Gastroesophageal sphincter (tissue), 3 donors: ENCODE data around the gene CTSW.

Experiments
- CTCF ChIP-seq, 4 experiments: fragments of 200-600 bp in 2 of 4; fragments of 450-650 bp in 2 of 4; sonication (generic) in 1 of 4; IDR thresholded peaks; one replicate each; pipeline ENCODE4 v1.5.1; 2017 to 2019; ENCODE audit warnings: antibody characterized with exemption in 4 of 4, mild to moderate bottlenecking in 2 of 4, moderate library complexity in 2 of 4
- EP300 ChIP-seq: sonication (generic); formaldehyde crosslinking; IDR thresholded peaks from one replicate; pipeline ENCODE4 v1.6.1; 2017; ENCODE audit warnings: antibody characterized with exemption, mild to moderate bottlenecking
- POLR2A ChIP-seq, 2 donors: fragments of 450-650 bp; IDR thresholded peaks; one replicate each; pipeline ENCODE4 v1.6.1; 2017; ENCODE audit warnings: antibody characterized with exemption in 2 of 2, mild to moderate bottlenecking in 2 of 2, moderate library complexity in 1 of 2

DNA sequence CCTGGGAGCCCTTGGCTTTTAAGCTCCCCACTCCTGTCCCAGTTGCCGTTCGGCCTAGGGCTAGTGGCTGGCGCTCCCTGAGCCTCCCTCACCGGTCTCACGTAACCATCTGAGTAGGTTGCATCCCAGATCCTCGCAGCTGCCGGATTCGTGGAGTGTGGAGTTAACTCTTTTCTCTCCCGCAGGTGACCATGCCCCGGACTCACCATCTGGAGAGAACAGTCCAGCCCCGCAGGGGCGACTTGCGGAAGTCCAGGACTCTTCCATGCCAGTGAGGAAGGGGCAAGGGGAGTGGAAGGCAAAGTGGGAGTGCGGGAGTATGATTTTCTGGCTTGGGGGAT is 18.5 kb upstream of the CTSW start:
- no peak for TF ChIP-seq CTCF (IDR thresholded peaks at IDR 0.05)
- no peak for TF ChIP-seq EP300
- no peak for TF ChIP-seq POLR2A (IDR thresholded peaks at IDR 0.05)
